Lower lobe of right lung (tissue), 2 donors: Measurements from ENCODE around the gene NEXMIF. TPM values are rescaled to one million over a fixed set of nuclear protein-coding genes. Genes with fewer than 3 reads are reported as not detected.
A peak's percentile ranks its signal among the peaks of the same experiment; 100 is the strongest.

Experiments
- ATAC-seq, 2 donors: fragments of 200-7000 bp; cut with Tn5 transposase; one replicate each; pipeline ENCODE4 v1.9.1; 2020 to 2022; ENCODE audit warnings: mild to moderate bottlenecking in 2 of 2, moderate library complexity in 2 of 2
- DNase-seq: peaks from one replicate; pipeline ENCODE4 v3.0.0-alpha.2; 2020
- H3K27ac ChIP-seq: fragments of 200-600 bp; one replicate; pipeline ENCODE4 v1.8.0; 2022
- H3K27me3 ChIP-seq: fragments of 200-600 bp; one replicate; pipeline ENCODE4 v1.8.0; 2022; ENCODE audit warnings: low read depth
- H3K36me3 ChIP-seq: fragments of 200-600 bp; one replicate; pipeline ENCODE4 v1.8.0; 2022; ENCODE audit warnings: mild to moderate bottlenecking
- H3K4me1 ChIP-seq: fragments of 200-600 bp; one replicate; pipeline ENCODE4 v1.8.0; 2022
- H3K4me3 ChIP-seq: fragments of 200-600 bp; one replicate; pipeline ENCODE4 v1.8.0; 2022; ENCODE audit warnings: mild to moderate bottlenecking
- H3K9me3 ChIP-seq: fragments of 200-600 bp; one replicate; pipeline ENCODE4 v1.8.0; 2022
- CTCF ChIP-seq: fragments of 200-600 bp; IDR thresholded peaks from one replicate; pipeline ENCODE4 v1.8.0; 2022; ENCODE audit warnings: antibody characterized with exemption, mild to moderate bottlenecking
- intact Hi-C: fragments of 100-400 bp; cut with DNase I; formaldehyde crosslinking; loops from one replicate; pipeline ENCODE4 v1.11.0; 2022
- total RNA-seq: library from RNA; stranded (reverse); fragmentation: NEBNext Ultra II Directional; extraction: Animal tissue kit (Norgen Biotek cat#: 25700); gene quantifications from one replicate; pipeline ENCODE4 v1.2.1, GENCODE V29; 2021
- donor health status: DM: no; HTN: yes; CAD: no; lungs with severe emphysema.

NEXMIF gene
- total RNA-seq, 1 donor from 2014 or later = 0.74 TPM

- peak; percentile 63 for DNase-seq
- Histone ChIP-seq H3K27me3 (no peaks in the 10 kb centered on the region), H3K4me3 (peak overlapping the region; percentile 53), H3K4me1 (no peaks in the 10 kb centered on the region), H3K9me3 (no peaks in the 10 kb centered on the region), H3K27ac (peak overlapping the region; percentile 60), H3K36me3 (no peaks in the 10 kb centered on the region)
- no peak for TF ChIP-seq CTCF
- ATAC-seq = peak; percentile 86 to 88
- intact Hi-C loops = no loop called here
Measured at GRCh38 chrX:74924449-74925224, 615 bp downstream of the NEXMIF start.

- Histone ChIP-seq H3K4me1 (no peaks in the 10 kb centered on the region), H3K27me3 (no peaks in the 10 kb centered on the region), H3K9me3 (no peaks in the 10 kb centered on the region), H3K27ac (peak overlapping the region; percentile 60), H3K4me3 (peak overlapping the region; percentile 53), H3K36me3 (no peaks in the 10 kb centered on the region)
- no peak for TF ChIP-seq CTCF
- intact Hi-C loops = no loop called here
- DNase-seq = peak; percentile 46
- peak; percentile 58 to 63 for ATAC-seq
Measured at GRCh38 chrX:74923942-74924448, 1.3 kb downstream of the NEXMIF start.

GRCh38 chrX:74922922-74923543 lies 2.2 kb downstream of the NEXMIF start:
- Histone ChIP-seq H3K27me3 (no peaks in the 10 kb centered on the region), H3K27ac (no peak overlapping the region), H3K4me1 (no peaks in the 10 kb centered on the region), H3K36me3 (no peaks in the 10 kb centered on the region), H3K9me3 (no peaks in the 10 kb centered on the region), H3K4me3 (no peak overlapping the region)
- ATAC-seq (no peak), DNase-seq (no peak)
- intact Hi-C loops = no loop called here
- TF ChIP-seq CTCF = no peak

- Histone ChIP-seq H3K4me1 (no peaks in the 10 kb centered on the region), H3K27ac (no peak overlapping the region), H3K27me3 (no peaks in the 10 kb centered on the region), H3K36me3 (no peaks in the 10 kb centered on the region), H3K4me3 (no peak overlapping the region), H3K9me3 (no peaks in the 10 kb centered on the region)
- no peak for TF ChIP-seq CTCF
- ATAC-seq (no peak), DNase-seq (no peak)
- intact Hi-C loops = no loop called here
Measured at GRCh38 chrX:74911494-74911893, 13.8 kb downstream of the NEXMIF start.

- ATAC-seq (no peak), DNase-seq (no peak)
- TF ChIP-seq CTCF = no peak
- no peak overlapping the region for H3K4me3 ChIP-seq
- H3K27me3 ChIP-seq = no peaks in the 10 kb centered on the region
- H3K4me1 ChIP-seq = no peaks in the 10 kb centered on the region
- intact Hi-C loops = no loop called here
- no peak overlapping the region for H3K27ac ChIP-seq
- H3K9me3 ChIP-seq = no peaks in the 10 kb centered on the region
- H3K36me3 ChIP-seq = no peaks in the 10 kb centered on the region
Measured at GRCh38 chrX:74906417-74906816, 18.8 kb downstream of the NEXMIF start.
